ENCODE measurements around the gene SLC28A2. TPM values are rescaled to one million over a fixed set of nuclear protein-coding genes. Genes with fewer than 3 reads are reported as not detected.

The SLC28A2 gene
- total and polyA plus RNA-seq, 2 donors (not counting 1 experiment from before 2014, with no cell fraction given) = not detected

DNA sequence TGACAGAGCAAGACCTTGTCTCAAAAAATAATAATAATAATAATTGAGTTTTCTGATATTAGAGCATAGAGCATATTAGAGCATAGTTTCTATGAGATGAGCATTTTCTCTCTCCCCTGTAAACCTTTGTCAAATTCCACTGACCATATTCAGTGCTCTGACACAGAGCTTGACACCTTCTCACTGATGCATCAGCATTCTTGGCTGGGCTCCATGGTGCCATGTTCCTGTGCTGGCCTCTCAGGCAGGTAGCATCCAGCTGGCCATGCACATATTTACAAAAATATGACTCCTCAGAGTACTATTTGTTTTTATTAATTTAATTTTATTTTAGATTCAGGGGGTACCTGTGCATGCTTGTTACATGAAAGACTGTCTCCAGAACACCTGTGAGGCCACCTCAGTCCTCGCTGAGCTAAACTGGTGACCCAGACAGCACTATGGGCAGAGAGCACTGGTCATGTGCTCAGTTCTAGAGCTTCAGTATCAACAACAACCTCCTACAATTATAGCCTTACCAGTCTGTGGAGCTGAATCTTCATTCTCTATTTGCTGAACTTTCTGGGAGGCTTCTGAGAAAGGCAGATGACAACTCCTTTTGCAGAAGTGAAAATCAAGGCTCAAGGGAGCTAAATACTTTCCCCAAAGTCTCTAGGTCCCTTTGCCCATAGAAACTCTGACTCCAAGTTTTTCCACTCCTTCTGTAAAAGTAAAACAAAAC, 21.6 kb upstream of the SLC28A2 start:
- no peak overlapping the region for H3K4me3 Mint-ChIP-seq
- CTCF ChIA-PET = interaction anchor here (1.3 to 1.5 kb wide), 2 partner anchors 18 to 26 kb away, joined by 3 read pairs; no protein-coding TSS in a partner anchor
- intact Hi-C loops (cut with micrococcal nuclease) = no loop called here
- H3K4me1 Mint-ChIP-seq = no peaks in the 10 kb centered on the region
- peaks cover 7% of the 10 kb centered on the region for H3K9me3 Mint-ChIP-seq (ENCODE audit: insufficient read depth)
- no peak for TF ChIP-seq EZH2 (IDR thresholded peaks at IDR 0.05; ENCODE audit: borderline replicate concordance, insufficient read depth, low read depth, low read length, poor library complexity, severe bottlenecking)
- TF ChIP-seq CTCF (IDR thresholded peaks at IDR 0.05) = no peak
- Histone ChIP-seq H4K20me1 (ENCODE audit: control insufficient read depth, insufficient read depth, low read length, poor library complexity, severe bottlenecking) (no peaks in the 10 kb centered on the region), H3K4me3 (ENCODE audit: control extremely low read depth in 1 of 5, extremely low read depth in 1 of 5, insufficient read depth in 1 of 5, low read depth in 2 of 5, low read length in 4 of 5) (no peak overlapping the region), H3K27ac (ENCODE audit: low read length in 2 of 2) (no peak overlapping the region), H3K36me3 (replicated peaks in 1 of 2; ENCODE audit: control extremely low read depth in 1 of 2, control insufficient read depth in 1 of 2, extremely low read depth in 1 of 2, insufficient read depth in 2 of 2, low read length in 1 of 2) (no peaks in the 10 kb centered on the region), H3K79me2 (ENCODE audit: control insufficient read depth, insufficient read depth, low read length) (no peaks in the 10 kb centered on the region), H3K27me3 (replicated peaks in 1 of 4; ENCODE audit: control extremely low read depth in 1 of 4, control insufficient read depth in 3 of 4, insufficient read depth in 4 of 4, low read length in 3 of 4) (no peaks in the 10 kb centered on the region), H3K9me3 (ENCODE audit: control extremely low read depth in 1 of 3, control insufficient read depth in 2 of 3, insufficient read depth in 1 of 3, low read length in 2 of 3) (peaks cover 0 to 23% (median 13%) of the 10 kb centered on the region in 3 donors), H2AFZ (ENCODE audit: insufficient read depth, low read depth, low read length, poor library complexity, severe bottlenecking) (no peak overlapping the region), H3K4me1 (ENCODE audit: control insufficient read depth in 2 of 2, insufficient read depth in 2 of 2, low read length in 2 of 2) (no peaks in the 10 kb centered on the region), H3K4me2 (replicated peaks; ENCODE audit: low read depth, low read length, poor library complexity, severe bottlenecking) (no peak overlapping the region), H3K9ac (ENCODE audit: low read length) (no peak overlapping the region)
- H3K27me3 Mint-ChIP-seq = peaks cover 19% of the 10 kb centered on the region
- ATAC-seq (ENCODE audit: low read depth) = no peak
- 0% methylated on average over 1 of the region's 1 CpG for WGBS (ENCODE audit: insufficient coverage)
- DNase-seq = no peak
- POLR2A ChIA-PET = no interaction called here
- H3K27ac Mint-ChIP-seq = no peak overlapping the region

DNA sequence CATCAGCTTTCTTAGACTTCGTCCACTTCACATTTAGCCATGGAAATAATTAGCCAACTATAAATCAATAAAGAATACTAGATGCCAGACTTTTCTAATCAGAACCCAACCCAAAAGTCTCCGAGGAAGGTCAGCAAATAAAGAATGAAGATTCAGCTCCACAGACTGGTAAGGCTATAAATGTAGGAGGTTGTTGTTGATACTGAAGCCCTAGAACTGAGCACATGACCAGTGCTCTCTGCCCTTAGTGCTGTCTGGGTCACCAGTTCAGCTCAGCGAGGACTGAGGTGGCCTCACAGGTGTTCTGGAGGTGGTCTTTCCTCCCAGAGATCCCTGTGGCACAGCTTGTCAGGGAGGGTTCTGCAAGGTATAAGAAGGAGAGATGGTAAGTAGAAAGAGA, 20.9 kb upstream of the SLC28A2 start:
- Histone ChIP-seq H3K27ac (ENCODE audit: low read length in 2 of 2) (no peak overlapping the region), H3K4me2 (replicated peaks; ENCODE audit: low read depth, low read length, poor library complexity, severe bottlenecking) (no peak overlapping the region), H3K9me3 (ENCODE audit: control extremely low read depth in 1 of 3, control insufficient read depth in 2 of 3, insufficient read depth in 1 of 3, low read length in 2 of 3) (peaks cover 0 to 23% (median 13%) of the 10 kb centered on the region in 3 donors), H3K27me3 (replicated peaks in 1 of 4; ENCODE audit: control extremely low read depth in 1 of 4, control insufficient read depth in 3 of 4, insufficient read depth in 4 of 4, low read length in 3 of 4) (no peaks in the 10 kb centered on the region), H2AFZ (ENCODE audit: insufficient read depth, low read depth, low read length, poor library complexity, severe bottlenecking) (no peak overlapping the region), H3K9ac (ENCODE audit: low read length) (no peak overlapping the region), H4K20me1 (ENCODE audit: control insufficient read depth, insufficient read depth, low read length, poor library complexity, severe bottlenecking) (no peaks in the 10 kb centered on the region), H3K79me2 (ENCODE audit: control insufficient read depth, insufficient read depth, low read length) (no peaks in the 10 kb centered on the region), H3K36me3 (replicated peaks in 1 of 2; ENCODE audit: control extremely low read depth in 1 of 2, control insufficient read depth in 1 of 2, extremely low read depth in 1 of 2, insufficient read depth in 2 of 2, low read length in 1 of 2) (no peaks in the 10 kb centered on the region), H3K4me3 (ENCODE audit: control extremely low read depth in 1 of 5, extremely low read depth in 1 of 5, insufficient read depth in 1 of 5, low read depth in 2 of 5, low read length in 4 of 5) (no peak overlapping the region), H3K4me1 (ENCODE audit: control insufficient read depth in 2 of 2, insufficient read depth in 2 of 2, low read length in 2 of 2) (no peaks in the 10 kb centered on the region)
- ATAC-seq (ENCODE audit: low read depth) (no peak), DNase-seq (no peak)
- no peak overlapping the region for H3K27ac Mint-ChIP-seq
- peaks cover 8% of the 10 kb centered on the region for H3K9me3 Mint-ChIP-seq (ENCODE audit: insufficient read depth)
- peaks cover 16% of the 10 kb centered on the region for H3K27me3 Mint-ChIP-seq
- H3K4me3 Mint-ChIP-seq = no peak overlapping the region
- TF ChIP-seq CTCF (IDR thresholded peaks at IDR 0.05) (no peak), EZH2 (IDR thresholded peaks at IDR 0.05; ENCODE audit: borderline replicate concordance, insufficient read depth, low read depth, low read length, poor library complexity, severe bottlenecking) (no peak)
- 90% methylated on average over 1 of the region's 3 CpGs for WGBS (ENCODE audit: insufficient coverage)
- no peaks in the 10 kb centered on the region for H3K4me1 Mint-ChIP-seq
- POLR2A ChIA-PET = no interaction called here
- CTCF ChIA-PET = interaction anchor here (1.3 to 1.5 kb wide), 2 partner anchors 18 to 26 kb away, joined by 3 read pairs; no protein-coding TSS in a partner anchor
- intact Hi-C loops (cut with micrococcal nuclease) = no loop called here

All from B cell (primary cell).